OCI-LY7 (cell line): Measurements from ENCODE around the gene SAMM50.

Source experiments
- EZH2phosphoT487 ChIP-seq: fragments of 200-600 bp; sonication (generic); IDR thresholded peaks from 2 replicates; pipeline ENCODE4 v1.6.1; 2018; ENCODE audit warnings: low read depth, borderline replicate concordance, mild to moderate bottlenecking, mixed run types, antibody characterized with exemption, low read length, moderate library complexity, mixed read lengths
- TF ChIP-seq, protein P1 (sequence below): fragments of 200-600 bp; sonication (generic); conservative IDR thresholded peaks from 2 replicates; pipeline ENCODE4 v1.5.1; 2014; ENCODE audit warnings: mild to moderate bottlenecking, antibody characterized with exemption, low read length, moderate library complexity, mixed read lengths

DNA sequence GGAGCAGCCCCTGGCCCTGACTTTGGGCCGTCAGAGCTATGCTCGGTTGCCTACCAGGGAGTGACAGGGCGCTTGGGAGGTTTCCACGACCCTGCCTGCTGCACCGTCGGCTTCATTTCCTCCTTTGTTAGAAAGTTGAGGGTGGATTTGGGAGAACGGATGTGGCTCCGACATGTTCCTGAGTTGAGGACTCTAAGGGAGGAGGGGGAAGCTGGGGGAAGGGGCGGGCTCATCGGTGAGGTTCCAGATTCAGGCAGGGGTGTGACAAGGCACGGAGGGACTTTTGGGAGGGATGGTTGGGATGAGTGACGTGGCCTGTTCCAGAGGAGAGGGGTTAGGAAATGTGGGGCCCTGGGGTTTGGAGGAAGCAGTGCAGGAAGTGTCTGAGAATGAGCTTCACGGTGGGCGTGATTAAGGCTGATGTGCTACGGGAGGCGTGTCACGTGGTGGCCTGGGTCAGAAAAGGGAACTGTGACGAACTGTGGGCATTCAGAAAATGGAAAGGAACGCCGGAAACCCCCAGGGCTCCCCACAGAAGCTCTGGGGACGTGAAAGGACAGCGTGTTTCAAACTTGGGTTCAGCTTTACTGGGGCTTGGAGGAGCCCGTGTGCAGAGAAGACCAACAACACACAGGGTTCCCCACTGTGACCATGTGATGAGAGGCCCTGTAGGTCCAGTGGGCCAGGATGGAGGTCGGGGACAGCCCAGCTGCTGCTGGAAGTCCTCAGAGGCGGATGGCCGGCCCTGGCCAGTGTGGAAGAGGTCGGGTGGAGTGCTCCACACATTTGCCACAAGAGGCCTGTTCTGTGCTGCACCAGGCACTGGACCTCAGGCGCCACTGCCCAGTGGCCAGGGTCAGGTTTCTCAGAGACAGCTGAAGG, 71.6 kb downstream of the SAMM50 start:
- TF ChIP-seq, protein P1, sequence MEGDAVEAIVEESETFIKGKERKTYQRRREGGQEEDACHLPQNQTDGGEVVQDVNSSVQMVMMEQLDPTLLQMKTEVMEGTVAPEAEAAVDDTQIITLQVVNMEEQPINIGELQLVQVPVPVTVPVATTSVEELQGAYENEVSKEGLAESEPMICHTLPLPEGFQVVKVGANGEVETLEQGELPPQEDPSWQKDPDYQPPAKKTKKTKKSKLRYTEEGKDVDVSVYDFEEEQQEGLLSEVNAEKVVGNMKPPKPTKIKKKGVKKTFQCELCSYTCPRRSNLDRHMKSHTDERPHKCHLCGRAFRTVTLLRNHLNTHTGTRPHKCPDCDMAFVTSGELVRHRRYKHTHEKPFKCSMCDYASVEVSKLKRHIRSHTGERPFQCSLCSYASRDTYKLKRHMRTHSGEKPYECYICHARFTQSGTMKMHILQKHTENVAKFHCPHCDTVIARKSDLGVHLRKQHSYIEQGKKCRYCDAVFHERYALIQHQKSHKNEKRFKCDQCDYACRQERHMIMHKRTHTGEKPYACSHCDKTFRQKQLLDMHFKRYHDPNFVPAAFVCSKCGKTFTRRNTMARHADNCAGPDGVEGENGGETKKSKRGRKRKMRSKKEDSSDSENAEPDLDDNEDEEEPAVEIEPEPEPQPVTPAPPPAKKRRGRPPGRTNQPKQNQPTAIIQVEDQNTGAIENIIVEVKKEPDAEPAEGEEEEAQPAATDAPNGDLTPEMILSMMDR: no peak
- TF ChIP-seq EZH2phosphoT487: no peak
